Left ventricle myocardium inferior (tissue), 1 donor: Measurements from ENCODE around the gene METTL2A. TPM values are rescaled to one million over a fixed set of nuclear protein-coding genes. Genes with fewer than 3 reads are reported as not detected.
"Not testable (repeated sequence)": the region's sequence is repeated elsewhere in the genome, so short reads cannot be mapped to it uniquely, and the experiment has no call there.

Experiments
- DNase-seq: peaks from one replicate; pipeline ENCODE4 v3.0.0-alpha.2; 2020
- H3K27ac ChIP-seq: fragments of 200-600 bp; replicated peaks from 2 replicates; pipeline ENCODE4 v1.8.0; 2021
- H3K27me3 ChIP-seq: fragments of 200-600 bp; 2 replicates; pipeline ENCODE4 v1.8.0; 2021; ENCODE audit warnings: low read depth
- H3K36me3 ChIP-seq: fragments of 200-600 bp; 2 replicates; pipeline ENCODE4 v1.8.0; 2021
- H3K4me1 ChIP-seq: fragments of 200-600 bp; 2 replicates; pipeline ENCODE4 v1.8.0; 2021
- H3K4me3 ChIP-seq: fragments of 200-600 bp; 2 replicates; pipeline ENCODE4 v1.8.0; 2021; ENCODE audit warnings: mild to moderate bottlenecking, moderate library complexity
- H3K9me3 ChIP-seq: fragments of 200-600 bp; replicated peaks from 2 replicates; pipeline ENCODE4 v1.8.0; 2021
- CTCF ChIP-seq: fragments of 200-600 bp; IDR thresholded peaks from 2 replicates; pipeline ENCODE4 v1.8.0; 2021; ENCODE audit warnings: antibody characterized with exemption, mild to moderate bottlenecking, borderline replicate concordance
- intact Hi-C: fragments of 100-400 bp; cut with micrococcal nuclease; formaldehyde crosslinking; loops from one replicate; pipeline ENCODE4 v1.11.0; 2022
- total RNA-seq: library from RNA; stranded (reverse); fragmentation: NEBNext Ultra II Directional; extraction: Animal tissue kit (Norgen Biotek cat#: 25700); gene quantifications from one replicate; pipeline ENCODE4 v1.2.1, GENCODE V29; 2021
- donor health status: DM: no; HTN: yes; CAD: no; lungs with severe emphysema.

METTL2A gene
- total RNA-seq, 1 donor from 2014 or later: 14.9 TPM

GRCh38 chr17:62478424-62478879, 54.8 kb downstream of the METTL2A start, which contains the start of gene TLK2:
TLK2 (plus strand) TSS chr17:62478825; CDS start chr17:62481126, 2,301 bp downstream.
- H3K4me1 ChIP-seq: peaks cover 45% of the 10 kb centered on the region
- H3K27ac ChIP-seq: peak within 1 kb of the TSS; percentile 93
- intact Hi-C loops: no loop called here
- peaks cover 4% of the 10 kb centered on the region for H3K36me3 ChIP-seq
- no peaks in the 10 kb centered on the region for H3K27me3 ChIP-seq
- H3K4me3 ChIP-seq: peak within 1 kb of the TSS; percentile 83
- H3K9me3 ChIP-seq: no peaks in the 10 kb centered on the region
- no peak for TF ChIP-seq CTCF
- peak; percentile 82 for DNase-seq

- peaks cover 51% of the 10 kb centered on the region for H3K4me1 ChIP-seq
- intact Hi-C loops, H3K27me3 ChIP-seq, H3K36me3 ChIP-seq, H3K9me3 ChIP-seq: not testable (repeated sequence)
- peak; percentile 23 for DNase-seq
- peak overlapping the region; percentile 83 for H3K4me3 ChIP-seq
- peak overlapping the region; percentile 93 for H3K27ac ChIP-seq
These were observed 55.4 kb downstream of the METTL2A start for GRCh38 chr17:62478880-62479638.

- peak; percentile 30 for DNase-seq
- Histone ChIP-seq H3K27ac (peak overlapping the region; percentile 93), H3K4me1 (peaks cover 58% of the 10 kb centered on the region), H3K4me3 (peak overlapping the region; percentile 83)
- intact Hi-C loops, H3K36me3 ChIP-seq, H3K27me3 ChIP-seq, H3K9me3 ChIP-seq: not testable (repeated sequence)
These were observed 56.1 kb downstream of the METTL2A start for GRCh38 chr17:62479639-62480258.

GRCh38 chr17:62482553-62482952, 58.9 kb downstream of the METTL2A start:
- intact Hi-C loops: not testable (repeated sequence)

GRCh38 chr17:62490990-62491389, 67.3 kb downstream of the METTL2A start:
- H3K36me3 ChIP-seq, intact Hi-C loops, DNase-seq, H3K9me3 ChIP-seq, H3K27me3 ChIP-seq, H3K4me3 ChIP-seq, H3K27ac ChIP-seq: not testable (repeated sequence)
- H3K4me1 ChIP-seq: peaks cover 40% of the 10 kb centered on the region

More at GRCh38 chr17:62482553-62482952, 58.9 kb downstream of the METTL2A start:
- H3K27me3 ChIP-seq, H3K36me3 ChIP-seq, H3K9me3 ChIP-seq, H3K27ac ChIP-seq, DNase-seq, H3K4me3 ChIP-seq: not testable (repeated sequence)
- peaks cover 75% of the 10 kb centered on the region for H3K4me1 ChIP-seq

GRCh38 chr17:62493049-62493655, 69.5 kb downstream of the METTL2A start:
- DNase-seq, H3K27me3 ChIP-seq, H3K9me3 ChIP-seq, H3K4me3 ChIP-seq, H3K27ac ChIP-seq, H3K36me3 ChIP-seq, intact Hi-C loops: not testable (repeated sequence)
- peaks cover 31% of the 10 kb centered on the region for H3K4me1 ChIP-seq

- H3K27ac ChIP-seq, DNase-seq, H3K9me3 ChIP-seq, H3K27me3 ChIP-seq, H3K4me3 ChIP-seq, H3K36me3 ChIP-seq, intact Hi-C loops: not testable (repeated sequence)
- H3K4me1 ChIP-seq: peaks cover 30% of the 10 kb centered on the region
These were observed 70.4 kb downstream of the METTL2A start for GRCh38 chr17:62494073-62494472.

- H3K27ac ChIP-seq, intact Hi-C loops, H3K36me3 ChIP-seq, DNase-seq, H3K27me3 ChIP-seq, H3K9me3 ChIP-seq, H3K4me3 ChIP-seq: not testable (repeated sequence)
- peaks cover 31% of the 10 kb centered on the region for H3K4me1 ChIP-seq
These were observed 72.6 kb downstream of the METTL2A start for GRCh38 chr17:62496344-62496743.

GRCh38 chr17:62498796-62499195, 75.1 kb downstream of the METTL2A start:
- intact Hi-C loops, H3K9me3 ChIP-seq, H3K4me3 ChIP-seq, H3K27ac ChIP-seq, DNase-seq, H3K36me3 ChIP-seq, H3K27me3 ChIP-seq: not testable (repeated sequence)
- H3K4me1 ChIP-seq: peaks cover 18% of the 10 kb centered on the region

Other genes with a start within 250 kb of the METTL2A start
- gene EFCAB3, start 43.3 kb upstream of the METTL2A start, total RNA-seq: not detected
- gene TLK2, start 54.9 kb downstream of the METTL2A start, total RNA-seq: 34.5 TPM
- gene MRC2, start 203.8 kb downstream of the METTL2A start, total RNA-seq: 22.8 TPM